GM18909 (cell line): Measurements from ENCODE around the gene WASHC4.

Source experiments
- ATAC-seq: cut with Tn5 transposase; IDR thresholded peaks from one replicate; pipeline ENCODE4 v1.9.1; 2021; ENCODE audit warnings: mild to moderate bottlenecking; ENCODE audit not compliant: unreplicated experiment, poor library complexity

WASHC4 gene

DNA sequence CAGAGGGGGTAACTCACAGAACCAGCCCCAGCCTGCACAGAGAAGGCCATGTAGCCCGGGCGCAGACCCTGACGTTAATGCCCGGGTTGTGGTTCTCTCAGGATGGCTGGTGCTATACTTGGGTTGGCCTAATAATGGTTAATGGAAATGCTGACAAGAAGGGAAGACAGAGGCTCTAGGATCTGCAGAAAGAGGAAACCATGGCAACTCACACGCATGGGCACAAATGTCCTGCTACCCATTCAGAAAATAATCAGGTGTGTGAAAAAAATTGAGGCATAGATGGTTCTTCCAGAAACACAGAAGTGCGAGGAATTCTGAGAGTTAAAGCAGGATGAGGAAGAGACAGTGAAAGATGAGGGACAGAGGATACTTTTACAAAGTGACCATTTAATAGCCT, 94.7 kb downstream of the WASHC4 start:
- no peak for ATAC-seq

DNA sequence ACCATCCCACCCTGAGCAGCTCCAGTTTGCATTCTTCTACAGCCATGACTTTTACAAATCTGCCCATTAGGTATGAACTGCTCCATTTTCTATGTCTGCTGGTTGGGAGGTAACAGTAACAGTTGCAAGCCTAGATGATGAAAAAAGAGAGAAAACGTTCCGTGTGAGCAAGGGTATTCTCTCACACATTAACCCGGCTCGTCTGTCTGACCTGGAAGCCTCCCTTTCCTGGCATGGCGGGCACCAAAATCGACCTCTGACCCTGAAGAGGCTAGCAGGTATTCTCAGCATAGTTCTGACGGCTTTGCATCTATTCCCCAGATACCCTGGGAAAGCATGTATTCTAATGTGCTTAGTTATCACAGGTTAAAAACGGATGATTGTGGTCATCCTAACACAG, 96.6 kb downstream of the WASHC4 start:
- ATAC-seq: no peak

DNA sequence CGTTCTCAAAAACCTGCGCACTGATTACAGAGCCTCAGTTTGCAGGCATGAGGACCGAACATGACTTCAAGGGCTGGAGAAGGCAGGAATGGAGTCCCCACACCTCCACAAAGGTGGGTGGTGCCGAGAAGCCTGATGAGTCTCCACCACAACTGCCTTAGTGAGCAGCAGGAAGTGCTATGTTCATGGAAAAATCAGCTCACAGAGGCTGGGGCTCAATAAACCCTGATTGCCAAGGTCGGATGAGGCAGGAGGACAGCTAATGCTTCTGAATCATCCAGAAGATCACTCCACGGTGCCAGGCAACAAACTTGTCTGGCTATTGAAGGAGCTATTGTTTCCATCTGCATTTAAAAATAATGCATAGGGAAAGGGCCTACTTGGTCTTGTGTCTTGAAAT, 97.4 kb downstream of the WASHC4 start:
- ATAC-seq: no peak

DNA sequence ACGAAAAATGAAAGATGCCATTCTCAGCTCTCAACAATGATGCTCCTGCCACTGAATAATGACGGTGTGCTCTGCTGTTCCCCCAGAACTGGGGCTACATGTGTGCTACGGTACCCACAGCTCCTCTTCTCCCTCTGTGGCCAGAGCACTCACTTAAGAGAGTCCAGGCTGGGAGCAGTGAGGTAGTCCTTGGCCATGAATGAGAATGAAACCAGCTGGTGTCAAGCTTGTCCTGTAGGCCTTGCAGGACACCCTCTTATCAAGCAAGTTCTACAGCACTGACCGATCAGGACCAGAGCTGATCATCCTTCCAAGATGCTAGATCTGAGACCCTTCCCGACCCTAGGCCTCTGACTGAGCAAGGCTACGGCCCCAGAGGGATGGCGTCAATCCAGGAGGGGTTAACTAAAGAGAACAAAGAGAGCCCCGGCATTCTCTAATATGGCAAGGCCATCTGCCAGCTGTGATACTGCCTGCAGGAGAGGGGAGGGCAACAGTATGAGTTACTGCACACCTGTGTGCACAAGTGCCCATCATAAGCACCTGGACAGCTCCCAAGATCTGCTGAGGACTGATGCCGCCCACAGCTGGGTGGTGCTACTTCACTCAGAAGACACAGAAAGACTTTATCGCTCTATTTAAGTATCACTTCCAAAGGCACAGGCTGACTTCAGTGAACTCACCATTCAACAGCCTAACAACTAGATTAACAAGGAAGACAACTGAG, 98.0 kb downstream of the WASHC4 start:
- ATAC-seq: no peak

DNA sequence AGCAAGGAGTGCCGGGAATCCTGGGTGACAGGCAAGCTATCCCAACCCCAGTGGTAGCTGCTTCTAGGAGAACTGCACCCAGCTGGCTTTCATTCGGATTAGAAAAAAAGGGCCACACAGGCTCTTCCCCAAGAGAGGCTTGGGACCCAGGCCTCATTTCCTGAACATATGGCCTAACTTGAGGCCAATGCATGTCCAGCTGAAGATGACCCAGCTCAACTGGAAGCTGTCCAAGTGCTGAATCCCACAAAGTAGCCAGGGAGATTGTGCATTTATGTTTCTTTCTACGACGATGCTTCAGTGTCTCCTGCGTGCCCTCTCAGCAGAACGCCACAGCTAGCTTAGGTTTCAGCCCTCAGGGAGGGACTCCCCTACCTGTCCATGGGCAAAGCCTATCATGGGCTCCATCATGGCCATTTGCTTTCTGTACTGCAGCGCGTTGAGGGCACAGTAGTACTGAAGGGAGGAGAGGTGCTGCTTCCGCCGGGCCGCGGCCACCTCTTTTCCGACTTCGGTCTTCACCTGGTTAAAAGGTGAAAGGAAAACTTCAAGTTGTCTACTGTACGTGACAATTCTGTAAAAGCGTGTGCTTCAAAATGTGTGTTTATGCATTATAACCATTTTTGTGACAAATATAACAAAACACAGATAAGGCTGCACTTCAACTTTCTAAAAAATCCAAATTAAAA, 99.3 kb downstream of the WASHC4 start:
- ATAC-seq: no peak

DNA sequence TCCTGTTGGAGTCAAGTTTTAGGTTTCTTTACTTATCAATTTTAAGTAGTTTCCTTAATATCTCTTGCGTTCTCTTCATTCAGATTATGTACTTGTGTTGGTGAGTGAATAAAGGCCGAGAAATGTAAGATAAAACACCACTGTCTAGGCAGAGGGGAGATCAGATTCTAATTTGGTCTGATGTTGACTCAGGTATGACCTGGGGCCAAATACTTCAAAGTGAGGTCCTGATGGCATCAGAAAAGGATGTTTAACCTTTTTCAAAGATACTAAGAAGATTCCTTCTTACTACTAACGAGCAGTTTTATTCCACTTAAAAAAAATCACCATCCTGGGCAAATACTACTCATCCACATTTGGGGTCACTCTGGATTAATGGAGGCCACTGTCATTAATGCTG, 101.6 kb downstream of the WASHC4 start:
- ATAC-seq: no peak

DNA sequence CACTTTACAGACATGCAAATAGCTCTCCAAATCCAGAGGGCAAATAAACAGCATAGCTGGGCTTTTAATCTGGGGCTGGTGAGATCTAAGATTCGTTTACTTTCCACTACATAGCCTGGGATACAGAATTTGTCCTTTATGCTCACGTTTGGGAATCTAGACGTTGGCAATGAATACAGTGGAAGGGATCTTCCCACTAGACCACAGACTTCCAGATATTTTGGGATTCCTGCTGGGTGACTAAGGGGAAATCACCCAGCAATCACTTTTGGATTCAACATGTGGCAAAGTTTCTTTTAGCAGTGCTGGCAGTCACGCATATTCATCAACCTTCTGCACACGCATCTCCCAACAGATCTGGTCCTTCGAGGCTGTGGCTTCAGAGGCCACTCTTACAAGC, 104.9 kb downstream of the WASHC4 start:
- ATAC-seq: no peak

DNA sequence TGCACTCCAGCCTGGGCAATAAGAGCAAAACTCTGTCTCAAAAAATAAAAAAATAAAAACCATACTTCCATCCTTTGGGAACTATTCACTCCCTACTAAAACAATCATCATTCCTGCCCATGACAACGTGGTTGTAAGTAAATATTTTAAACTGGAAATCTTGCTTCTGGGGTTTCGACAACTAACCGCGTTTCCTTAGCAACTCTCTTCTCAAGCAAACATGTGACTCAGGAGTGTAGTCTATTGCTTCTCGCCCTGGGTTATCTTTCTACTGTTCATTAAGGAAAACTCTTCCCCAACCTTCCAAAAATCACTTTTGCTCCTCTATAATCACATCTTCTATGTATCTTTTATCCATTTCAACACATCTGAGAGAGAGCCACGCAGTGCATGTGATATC, 106.6 kb downstream of the WASHC4 start:
- ATAC-seq: no peak

DNA sequence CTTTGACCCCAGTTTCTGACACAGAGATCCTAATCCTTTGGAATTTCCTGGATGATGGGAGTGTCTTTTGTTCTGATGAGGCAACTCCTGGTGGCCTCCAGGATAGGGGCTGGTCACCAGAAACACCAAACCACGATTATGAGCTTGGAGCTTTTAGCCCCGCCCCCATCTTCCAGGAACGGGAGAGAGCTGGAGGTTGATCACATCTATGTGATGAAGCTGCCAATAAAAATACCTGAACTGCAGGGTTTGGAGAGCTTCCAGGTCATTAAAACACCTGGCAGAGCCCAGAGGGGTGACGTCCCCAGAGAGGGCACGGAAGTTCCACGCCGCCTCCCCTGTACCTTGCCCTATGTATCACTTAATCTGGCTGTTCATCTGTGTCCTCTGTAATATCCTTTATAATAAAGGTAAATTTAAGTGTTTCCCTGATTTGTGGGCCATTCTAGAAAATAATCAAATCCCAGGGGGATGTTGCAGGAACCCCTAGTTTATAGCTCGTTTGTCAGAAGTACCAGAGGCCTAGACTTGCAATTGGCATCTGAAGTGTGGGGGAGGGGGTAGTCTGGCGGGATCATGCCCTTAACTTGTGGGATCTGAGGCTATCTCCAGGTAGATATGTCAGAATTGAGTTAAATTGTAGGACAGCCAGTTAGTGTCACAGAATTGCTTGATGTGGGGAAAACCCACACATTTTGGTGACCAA, 107.3 kb downstream of the WASHC4 start:
- no peak for ATAC-seq

DNA sequence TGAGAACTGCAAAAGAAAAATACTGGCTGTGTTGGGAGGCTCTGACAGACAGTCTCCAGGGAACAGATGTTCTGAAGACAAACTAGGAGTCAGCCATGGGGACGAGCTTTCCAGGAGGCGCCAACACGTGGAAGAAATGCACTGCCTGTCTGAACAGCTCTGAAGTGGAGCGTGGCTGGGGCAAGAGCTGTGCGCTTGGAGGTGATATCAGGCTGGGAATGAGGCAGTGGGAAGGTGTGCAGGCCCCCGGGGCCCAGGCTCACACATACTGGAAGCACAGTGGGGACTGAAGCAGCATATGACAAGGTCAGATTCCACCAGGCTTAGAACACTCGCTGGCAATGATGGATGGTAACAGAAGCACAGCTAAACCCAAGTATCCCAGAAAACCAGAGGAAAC, 110.9 kb downstream of the WASHC4 start:
- ATAC-seq: no peak
